ENCODE results near the gene CUTA.

The CUTA gene

GRCh38 chr6:33438978-33439594 is 21.2 kb upstream of the CUTA start:
- no peak for DNase-seq

- DNase-seq, result no peak
Measured at GRCh38 chr6:33437666-33438065, 19.8 kb upstream of the CUTA start.

- DNase-seq, result no peak
Measured at GRCh38 chr6:33434961-33435360, 17.1 kb upstream of the CUTA start.

GRCh38 chr6:33433544-33434191 is 15.8 kb upstream of the CUTA start:
- DNase-seq, result no peak

- no peak for DNase-seq
Measured at GRCh38 chr6:33433001-33433543, 15.2 kb upstream of the CUTA start.

GRCh38 chr6:33432546-33432945 is 14.6 kb upstream of the CUTA start:
- no peak for DNase-seq

- no peak for DNase-seq
Measured at GRCh38 chr6:33431880-33432541, 14.1 kb upstream of the CUTA start.

GRCh38 chr6:33430991-33431879 is 13.3 kb upstream of the CUTA start:
- no peak for DNase-seq

- no peak for DNase-seq
Measured at GRCh38 chr6:33430334-33430733, 12.4 kb upstream of the CUTA start.

- DNase-seq, result no peak
Measured at GRCh38 chr6:33429750-33430052, 11.8 kb upstream of the CUTA start.

GRCh38 chr6:33428966-33429749 is 11.3 kb upstream of the CUTA start:
- no peak for DNase-seq

GRCh38 chr6:33428224-33428965 is 10.5 kb upstream of the CUTA start:
- DNase-seq, result no peak

- no peak for DNase-seq
Measured at GRCh38 chr6:33427585-33428223, 9.8 kb upstream of the CUTA start.

- no peak for DNase-seq
Measured at GRCh38 chr6:33426590-33427511, 8.9 kb upstream of the CUTA start.

- peak; percentile 65 for DNase-seq
Measured at GRCh38 chr6:33425668-33426577, 8.0 kb upstream of the CUTA start.

- no peak for DNase-seq
Measured at GRCh38 chr6:33424855-33425667, 7.2 kb upstream of the CUTA start.

GRCh38 chr6:33423777-33424176 is 5.9 kb upstream of the CUTA start:
- no peak for DNase-seq

GRCh38 chr6:33421344-33421643 is 3.4 kb upstream of the CUTA start:
- no peak for DNase-seq

Data from DMS79 (cell line).